ENCODE measurements around the gene EDDM3A.
"Not testable (repeated sequence)": the region's sequence is repeated elsewhere in the genome, so short reads cannot be mapped to it uniquely, and the experiment has no call there.

Gene EDDM3A

DNA sequence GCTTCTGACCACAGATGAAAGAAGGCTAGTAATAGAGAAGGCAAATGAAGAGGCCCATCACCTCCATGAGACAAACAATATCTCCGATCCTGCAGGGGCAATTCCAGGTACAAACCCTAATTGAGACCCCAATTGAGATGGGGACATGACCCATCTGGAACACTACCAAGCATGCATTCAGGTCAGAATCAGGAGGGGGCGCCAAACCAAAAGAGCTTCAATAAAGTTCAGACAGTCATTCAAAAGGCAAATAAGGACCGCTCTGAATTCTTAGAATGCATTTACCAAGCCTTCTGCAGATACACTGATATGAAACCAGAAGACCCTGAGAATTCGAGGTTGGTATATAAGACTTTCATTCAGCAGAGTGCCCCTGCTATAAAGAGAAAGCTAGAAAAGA is 12.3 kb downstream of the EDDM3A start:
- Histone ChIP-seq H3K27me3 (ENCODE audit: insufficient read depth, poor library complexity, severe bottlenecking) (no peaks in the 10 kb centered on the region), H3K4me3 (ENCODE audit: severe bottlenecking) (no peak overlapping the region), H3K36me3 (ENCODE audit: low read depth) (no peaks in the 10 kb centered on the region), H3K4me1 (ENCODE audit: insufficient read depth, poor library complexity, severe bottlenecking) (no peaks in the 10 kb centered on the region), H3K27ac (ENCODE audit: poor library complexity, severe bottlenecking) (no peak overlapping the region), H3K9me3 (ENCODE audit: severe bottlenecking) (no peaks in the 10 kb centered on the region)
- no peak for DNase-seq (ENCODE audit: low spot score)
- TF ChIP-seq, protein P1, sequence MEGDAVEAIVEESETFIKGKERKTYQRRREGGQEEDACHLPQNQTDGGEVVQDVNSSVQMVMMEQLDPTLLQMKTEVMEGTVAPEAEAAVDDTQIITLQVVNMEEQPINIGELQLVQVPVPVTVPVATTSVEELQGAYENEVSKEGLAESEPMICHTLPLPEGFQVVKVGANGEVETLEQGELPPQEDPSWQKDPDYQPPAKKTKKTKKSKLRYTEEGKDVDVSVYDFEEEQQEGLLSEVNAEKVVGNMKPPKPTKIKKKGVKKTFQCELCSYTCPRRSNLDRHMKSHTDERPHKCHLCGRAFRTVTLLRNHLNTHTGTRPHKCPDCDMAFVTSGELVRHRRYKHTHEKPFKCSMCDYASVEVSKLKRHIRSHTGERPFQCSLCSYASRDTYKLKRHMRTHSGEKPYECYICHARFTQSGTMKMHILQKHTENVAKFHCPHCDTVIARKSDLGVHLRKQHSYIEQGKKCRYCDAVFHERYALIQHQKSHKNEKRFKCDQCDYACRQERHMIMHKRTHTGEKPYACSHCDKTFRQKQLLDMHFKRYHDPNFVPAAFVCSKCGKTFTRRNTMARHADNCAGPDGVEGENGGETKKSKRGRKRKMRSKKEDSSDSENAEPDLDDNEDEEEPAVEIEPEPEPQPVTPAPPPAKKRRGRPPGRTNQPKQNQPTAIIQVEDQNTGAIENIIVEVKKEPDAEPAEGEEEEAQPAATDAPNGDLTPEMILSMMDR (IDR thresholded peaks at IDR 0.05; ENCODE audit: poor library complexity, severe bottlenecking), result peak; percentile 23
- ATAC-seq (ENCODE audit: low read depth), result no peak

DNA sequence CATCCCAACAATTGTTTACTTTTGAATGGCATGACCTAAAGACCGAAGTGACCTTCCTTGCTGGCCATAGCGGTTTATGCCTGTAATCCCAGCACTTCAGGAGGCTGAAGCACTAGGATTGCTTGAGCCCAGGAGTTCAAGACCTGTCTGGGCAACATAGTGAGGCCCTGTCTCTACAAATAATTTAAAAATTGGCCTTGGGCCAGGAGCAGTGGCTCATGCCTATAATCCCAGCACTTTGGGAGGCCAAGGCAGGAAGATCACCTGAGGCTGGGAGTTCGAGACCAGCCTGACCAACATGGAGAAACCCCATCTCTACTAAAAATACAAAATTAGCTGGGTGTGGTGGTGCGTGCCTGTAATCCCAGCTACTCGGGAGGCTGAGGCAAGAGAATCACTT is 13.8 kb downstream of the EDDM3A start:
- not testable (repeated sequence) for ATAC-seq (ENCODE audit: low read depth); H3K4me3 ChIP-seq (ENCODE audit: severe bottlenecking); H3K27ac ChIP-seq (ENCODE audit: poor library complexity, severe bottlenecking); H3K4me1 ChIP-seq (ENCODE audit: insufficient read depth, poor library complexity, severe bottlenecking); H3K27me3 ChIP-seq (ENCODE audit: insufficient read depth, poor library complexity, severe bottlenecking); H3K36me3 ChIP-seq (ENCODE audit: low read depth); H3K9me3 ChIP-seq (ENCODE audit: severe bottlenecking); DNase-seq (ENCODE audit: low spot score)

DNA sequence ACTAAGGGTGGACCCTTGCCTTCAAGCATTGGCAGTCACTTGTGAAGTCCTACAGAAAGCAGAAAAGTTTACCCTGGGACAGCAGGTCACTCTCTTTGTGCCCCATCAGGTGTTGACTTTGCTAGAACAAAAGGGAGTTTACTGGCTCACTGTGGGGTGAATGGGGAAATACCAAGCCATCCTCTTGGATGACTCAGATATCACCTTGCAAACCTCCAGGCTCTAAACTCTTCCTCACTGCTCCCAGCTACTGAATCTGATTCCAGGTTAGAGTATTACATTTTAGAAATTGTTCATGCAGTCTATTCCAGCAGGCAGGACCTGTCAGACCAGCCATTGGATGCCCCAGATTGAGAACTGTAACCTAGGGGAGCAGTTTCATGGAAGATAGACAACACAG is 15.3 kb downstream of the EDDM3A start:
- H3K4me3 ChIP-seq (ENCODE audit: severe bottlenecking), result no peak overlapping the region
- no peaks in the 10 kb centered on the region for H3K4me1 ChIP-seq (ENCODE audit: insufficient read depth, poor library complexity, severe bottlenecking)
- H3K27ac ChIP-seq (ENCODE audit: poor library complexity, severe bottlenecking), result no peak overlapping the region
- H3K36me3 ChIP-seq (ENCODE audit: low read depth), result no peaks in the 10 kb centered on the region
- H3K9me3 ChIP-seq (ENCODE audit: severe bottlenecking), result no peaks in the 10 kb centered on the region
- ATAC-seq (ENCODE audit: low read depth), result peak; percentile 86
- TF ChIP-seq, protein P1 (IDR thresholded peaks at IDR 0.05; ENCODE audit: poor library complexity, severe bottlenecking), result no peak
- no peaks in the 10 kb centered on the region for H3K27me3 ChIP-seq (ENCODE audit: insufficient read depth, poor library complexity, severe bottlenecking)
- no peak for DNase-seq (ENCODE audit: low spot score)

DNA sequence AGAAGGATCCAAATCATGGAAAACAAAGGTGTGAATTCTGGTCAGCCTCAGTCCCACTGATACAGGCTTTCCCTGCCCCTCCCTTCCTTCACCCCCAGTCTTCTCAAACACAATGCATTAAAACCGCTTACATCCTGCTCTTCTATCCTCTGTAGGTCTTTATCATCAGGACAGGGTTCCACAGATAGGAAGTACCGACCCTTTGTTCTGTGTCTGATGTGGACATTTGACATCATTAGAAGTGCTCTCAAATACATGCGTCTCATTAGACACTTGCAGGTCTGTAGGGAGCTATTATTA is 22.9 kb downstream of the EDDM3A start:
- no peak for DNase-seq (ENCODE audit: low spot score)
- Histone ChIP-seq H3K27ac (ENCODE audit: poor library complexity, severe bottlenecking) (no peak overlapping the region), H3K9me3 (ENCODE audit: severe bottlenecking) (no peaks in the 10 kb centered on the region), H3K4me1 (ENCODE audit: insufficient read depth, poor library complexity, severe bottlenecking) (no peaks in the 10 kb centered on the region), H3K4me3 (ENCODE audit: severe bottlenecking) (no peak overlapping the region), H3K27me3 (ENCODE audit: insufficient read depth, poor library complexity, severe bottlenecking) (peaks cover 15% of the 10 kb centered on the region), H3K36me3 (ENCODE audit: low read depth) (no peaks in the 10 kb centered on the region)
- no peak for ATAC-seq (ENCODE audit: low read depth)
- TF ChIP-seq, protein P1 (IDR thresholded peaks at IDR 0.05; ENCODE audit: poor library complexity, severe bottlenecking), result no peak

DNA sequence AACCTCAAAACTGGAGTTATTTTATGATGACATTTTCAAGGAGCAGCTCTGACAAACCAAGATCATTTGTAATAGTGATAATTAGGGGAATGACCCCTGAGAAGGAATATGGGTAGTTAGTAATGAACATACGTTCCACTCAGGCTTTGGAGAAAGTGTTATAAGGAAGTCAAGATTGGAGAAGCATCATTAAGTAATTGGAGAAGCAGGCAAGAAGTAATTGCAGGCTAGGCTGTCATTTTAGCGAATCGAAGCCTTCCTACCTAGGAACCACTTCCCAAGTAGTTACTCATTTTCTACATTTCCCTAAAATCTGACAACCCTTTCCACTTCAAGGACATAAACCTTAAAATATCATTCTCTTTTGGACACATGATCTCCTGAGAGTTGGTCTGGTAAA is 23.7 kb downstream of the EDDM3A start:
- H3K4me1 ChIP-seq (ENCODE audit: insufficient read depth, poor library complexity, severe bottlenecking), result no peaks in the 10 kb centered on the region
- H3K36me3 ChIP-seq (ENCODE audit: low read depth), result no peaks in the 10 kb centered on the region
- no peak overlapping the region for H3K27ac ChIP-seq (ENCODE audit: poor library complexity, severe bottlenecking)
- H3K4me3 ChIP-seq (ENCODE audit: severe bottlenecking), result no peak overlapping the region
- ATAC-seq (ENCODE audit: low read depth) (no peak), DNase-seq (ENCODE audit: low spot score) (no peak)
- TF ChIP-seq, protein P1 (IDR thresholded peaks at IDR 0.05; ENCODE audit: poor library complexity, severe bottlenecking), result no peak
- H3K27me3 ChIP-seq (ENCODE audit: insufficient read depth, poor library complexity, severe bottlenecking), result peaks cover 20% of the 10 kb centered on the region
- no peaks in the 10 kb centered on the region for H3K9me3 ChIP-seq (ENCODE audit: severe bottlenecking)
